ENCODE results near the gene KLHL5.
"Not testable (repeated sequence)": the region's sequence is repeated elsewhere in the genome, so short reads cannot be mapped to it uniquely, and the experiment has no call there.

Gene KLHL5

GRCh38 chr4:39029752-39030694 lies 32.0 kb upstream of the KLHL5 start:
- Histone ChIP-seq H3K4me2 (ENCODE audit: low read depth, low read length, poor library complexity, severe bottlenecking) (peak overlapping the region; percentile 99), H3K79me2 (ENCODE audit: insufficient read depth, low read length) (peaks cover 63% of the 10 kb centered on the region), H4K20me1 (ENCODE audit: low read depth, low read length) (no peaks in the 10 kb centered on the region), H3K9me3 (ENCODE audit: insufficient read depth, low read length) (no peaks in the 10 kb centered on the region), H3K4me3 (ENCODE audit: insufficient read depth, low read length, poor library complexity, severe bottlenecking) (peak overlapping the region; percentile 73), H3K9ac (ENCODE audit: low read length) (peak overlapping the region; percentile 66), H3K27ac (ENCODE audit: low read depth, low read length) (peak overlapping the region; percentile 93), H3K9me2 (replicated peaks; ENCODE audit: insufficient read depth, low read length) (no peaks in the 10 kb centered on the region), H2AFZ (ENCODE audit: low read depth, low read length, severe bottlenecking) (no peak overlapping the region), H3K27me3 (ENCODE audit: low read length) (no peaks in the 10 kb centered on the region), H3K36me3 (ENCODE audit: low read length) (peaks cover 6% of the 10 kb centered on the region; the same call in 1 of the 2 replicates), H3F3A (ENCODE audit: insufficient read depth) (peaks cover 73% of the 10 kb centered on the region)
- TF ChIP-seq EZH2phosphoT487 (conservative IDR thresholded peaks at IDR 0.05; ENCODE audit: low read length) (no peak), CTCF (IDR thresholded peaks at IDR 0.05; ENCODE audit: insufficient read depth, low read length, poor library complexity, severe bottlenecking) (peak; percentile 23)

GRCh38 chr4:39030725-39031124 lies 31.3 kb upstream of the KLHL5 start:
- H3K9me2 ChIP-seq (replicated peaks; ENCODE audit: insufficient read depth, low read length): no peaks in the 10 kb centered on the region
- H3K79me2 ChIP-seq (ENCODE audit: insufficient read depth, low read length): peaks cover 56% of the 10 kb centered on the region
- H4K20me1 ChIP-seq (ENCODE audit: low read depth, low read length): no peaks in the 10 kb centered on the region
- H3K27ac ChIP-seq (ENCODE audit: low read depth, low read length): peak overlapping the region; percentile 93
- H3K36me3 ChIP-seq (ENCODE audit: low read length): peaks cover 2% of the 10 kb centered on the region; the same call in 1 of the 2 replicates
- H3K27me3 ChIP-seq (ENCODE audit: low read length): no peaks in the 10 kb centered on the region
- H3F3A ChIP-seq (ENCODE audit: insufficient read depth): peaks cover 77% of the 10 kb centered on the region
- TF ChIP-seq EZH2phosphoT487 (conservative IDR thresholded peaks at IDR 0.05; ENCODE audit: low read length) (no peak), CTCF (IDR thresholded peaks at IDR 0.05; ENCODE audit: insufficient read depth, low read length, poor library complexity, severe bottlenecking) (no peak)
- H3K9ac ChIP-seq (ENCODE audit: low read length): peak overlapping the region; percentile 66
- no peak overlapping the region for H2AFZ ChIP-seq (ENCODE audit: low read depth, low read length, severe bottlenecking)
- peak overlapping the region; percentile 73 for H3K4me3 ChIP-seq (ENCODE audit: insufficient read depth, low read length, poor library complexity, severe bottlenecking)
- no peaks in the 10 kb centered on the region for H3K9me3 ChIP-seq (ENCODE audit: insufficient read depth, low read length)
- peak overlapping the region; percentile 99 for H3K4me2 ChIP-seq (ENCODE audit: low read depth, low read length, poor library complexity, severe bottlenecking)

- not testable (repeated sequence) for H2AFZ ChIP-seq (ENCODE audit: low read depth, low read length, severe bottlenecking); H3K27me3 ChIP-seq (ENCODE audit: low read length); H3K9me2 ChIP-seq (replicated peaks; ENCODE audit: insufficient read depth, low read length); H4K20me1 ChIP-seq (ENCODE audit: low read depth, low read length); H3K9me3 ChIP-seq (ENCODE audit: insufficient read depth, low read length); H3K36me3 ChIP-seq (ENCODE audit: low read length)
- H3K4me3 ChIP-seq (ENCODE audit: insufficient read depth, low read length, poor library complexity, severe bottlenecking): peak overlapping the region; percentile 73
- H3K79me2 ChIP-seq (ENCODE audit: insufficient read depth, low read length): peaks cover 47% of the 10 kb centered on the region
- H3K4me2 ChIP-seq (ENCODE audit: low read depth, low read length, poor library complexity, severe bottlenecking): peak overlapping the region; percentile 99
- H3K9ac ChIP-seq (ENCODE audit: low read length): peak overlapping the region; percentile 66
- peak overlapping the region; percentile 93 for H3K27ac ChIP-seq (ENCODE audit: low read depth, low read length)
- peaks cover 77% of the 10 kb centered on the region for H3F3A ChIP-seq (ENCODE audit: insufficient read depth)
Measured at GRCh38 chr4:39031590-39032020, 30.4 kb upstream of the KLHL5 start.
